ENCODE measurements around the gene ZNF831. TPM values are rescaled to one million over a fixed set of nuclear protein-coding genes. Genes with fewer than 3 reads are reported as not detected.

Gene ZNF831
- polyA plus RNA-seq, 1 of the 3 experiments (the other 2 are of a cell fraction), result not detected

GRCh38 chr20:59153832-59154231, 9.8 kb upstream of the ZNF831 start (continued):
- TF ChIP-seq CTCF (IDR thresholded peaks at IDR 0.05) (no peak), MXI1 (IDR thresholded peaks at IDR 0.05; ENCODE audit: low read depth, low read length) (no peak), RFX5 (IDR thresholded peaks at IDR 0.05; ENCODE audit: low read length) (no peak)

- Histone ChIP-seq H4K20me1 (ENCODE audit: insufficient read depth) (no peaks in the 10 kb centered on the region), H3K9ac (no peak overlapping the region), H3K4me2 (no peak overlapping the region), H3K27ac (ENCODE audit: low read depth in 2 of 2, low read length in 1 of 2) (no peak overlapping the region), H3K79me2 (ENCODE audit: insufficient read depth) (no peaks in the 10 kb centered on the region), H2AFZ (ENCODE audit: low read depth) (no peak overlapping the region), H3K4me3 (ENCODE audit: low read depth in 2 of 2, low read length in 1 of 2) (no peak overlapping the region), H3K27me3 (ENCODE audit: insufficient read depth) (no peaks in the 10 kb centered on the region; the same call in 1 of the 2 replicates), H3K9me3 (no peaks in the 10 kb centered on the region), H3F3A (replicated peaks; ENCODE audit: insufficient read depth) (no peaks in the 10 kb centered on the region), H3K9me2 (no peaks in the 10 kb centered on the region), H3K4me1 (ENCODE audit: control insufficient read depth in 1 of 2, insufficient read depth in 2 of 2, low read depth in 1 of 2, low read length in 1 of 2) (no peaks in the 10 kb centered on the region; a peak in 1 of 4 replicates), H3K36me3 (replicated peaks in 1 of 2; ENCODE audit: control insufficient read depth in 1 of 2, insufficient read depth in 2 of 2, low read length in 1 of 2) (no peaks in the 10 kb centered on the region)
- 35% methylated on average over 17 of the region's 17 CpGs for WGBS (ENCODE audit: low lambda C conversion rate)
- TF ChIP-seq POLR2AphosphoS5 (IDR thresholded peaks at IDR 0.05; ENCODE audit: low read depth, low read length) (no peak), SIN3A (IDR thresholded peaks at IDR 0.05; ENCODE audit: borderline replicate concordance, low read depth, low read length) (no peak), MEF2A (IDR thresholded peaks at IDR 0.05; ENCODE audit: borderline replicate concordance, low read depth) (no peak), FOSL2 (IDR thresholded peaks at IDR 0.05; ENCODE audit: borderline replicate concordance, low read depth) (no peak), TCF12 (IDR thresholded peaks at IDR 0.05) (no peak), NRF1 (IDR thresholded peaks at IDR 0.05; ENCODE audit: low read depth, low read length) (no peak), EZH2phosphoT487 (IDR thresholded peaks at IDR 0.05; ENCODE audit: borderline replicate concordance, low read depth) (no peak), GATA2 (CRISPR knock-in tag; IDR thresholded peaks at IDR 0.05) (no peak), SMC3 (IDR thresholded peaks at IDR 0.05; ENCODE audit: low read depth, low read length) (no peak), CTCF (IDR thresholded peaks at IDR 0.05) (no peak), TAF1 (IDR thresholded peaks at IDR 0.05; ENCODE audit: borderline replicate concordance, low read depth, low read length) (no peak), FOXM1 (IDR thresholded peaks at IDR 0.05; ENCODE audit: low read depth) (no peak), USF1 (IDR thresholded peaks at IDR 0.05; ENCODE audit: borderline replicate concordance, low read depth) (no peak), PBX3 (IDR thresholded peaks at IDR 0.05) (no peak), MAX (IDR thresholded peaks at IDR 0.05; ENCODE audit: low read depth) (no peak)
- DNase-seq, result no peak
- POLR2A ChIA-PET, result no interaction called here
- CTCF ChIA-PET, result interaction anchor here (1.0 kb wide), 1 partner anchor 11 kb away, joined by 4 read pairs; no protein-coding TSS in a partner anchor
Measured at GRCh38 chr20:59154317-59155013, 9.2 kb upstream of the ZNF831 start.
